HG03175 (cell line): Measurements from ENCODE around the gene CCDC154.
"Not testable (repeated sequence)": the region's sequence is repeated elsewhere in the genome, so short reads cannot be mapped to it uniquely, and the experiment has no call there.

Source experiments
- ATAC-seq: cut with Tn5 transposase; IDR thresholded peaks from one replicate; pipeline ENCODE4 v1.9.1; 2021; ENCODE audit warnings: mild to moderate bottlenecking, moderate library complexity; ENCODE audit not compliant: unreplicated experiment

The CCDC154 gene

DNA sequence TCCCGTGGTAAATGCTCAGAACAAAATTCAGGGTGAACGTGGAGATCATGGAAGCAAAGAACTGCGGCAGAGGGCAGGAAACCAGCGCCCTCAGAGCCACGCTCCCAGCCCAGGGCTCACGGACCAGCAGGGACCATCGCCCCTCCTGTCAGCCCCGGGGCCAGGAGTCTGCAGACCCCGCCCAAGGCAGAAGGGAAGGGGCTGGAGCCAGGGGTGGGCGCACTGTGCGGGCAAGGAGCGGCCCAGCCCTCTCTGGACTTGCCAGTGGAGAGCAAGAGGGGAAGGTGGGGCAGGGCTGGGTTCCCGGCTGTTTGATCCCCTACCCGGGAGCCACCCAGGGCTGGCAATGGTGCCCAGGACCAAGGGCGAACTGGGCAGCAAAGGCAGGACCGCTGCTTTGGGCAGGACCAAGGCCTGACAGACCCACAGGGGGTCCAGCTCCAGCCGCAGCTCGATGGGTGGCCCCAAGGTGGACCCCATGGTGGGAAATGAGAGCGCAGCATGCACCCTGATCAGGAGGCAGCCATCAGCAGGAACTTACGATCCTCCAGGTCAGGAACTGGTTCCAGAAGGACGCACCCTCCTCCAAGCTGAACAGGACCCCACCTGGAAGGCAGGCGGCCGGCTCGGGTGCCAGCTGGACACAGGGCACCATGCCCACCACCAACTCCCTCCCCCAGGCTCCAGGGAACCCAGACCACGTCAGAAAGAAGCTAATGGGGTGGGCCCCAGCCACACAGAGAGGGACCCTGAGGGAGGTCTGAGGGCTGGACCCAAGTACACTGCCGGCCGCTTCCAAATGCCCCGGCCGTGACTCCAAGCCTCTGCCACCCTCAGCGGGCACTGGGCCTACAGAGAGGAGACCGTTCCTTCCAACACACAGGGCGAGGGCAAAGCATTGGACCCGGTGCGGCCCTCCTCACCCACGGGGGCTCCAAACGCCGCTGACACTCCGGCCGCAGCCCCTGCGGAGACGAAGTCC is 11.1 kb upstream of the CCDC154 start:
- no peak for ATAC-seq

DNA sequence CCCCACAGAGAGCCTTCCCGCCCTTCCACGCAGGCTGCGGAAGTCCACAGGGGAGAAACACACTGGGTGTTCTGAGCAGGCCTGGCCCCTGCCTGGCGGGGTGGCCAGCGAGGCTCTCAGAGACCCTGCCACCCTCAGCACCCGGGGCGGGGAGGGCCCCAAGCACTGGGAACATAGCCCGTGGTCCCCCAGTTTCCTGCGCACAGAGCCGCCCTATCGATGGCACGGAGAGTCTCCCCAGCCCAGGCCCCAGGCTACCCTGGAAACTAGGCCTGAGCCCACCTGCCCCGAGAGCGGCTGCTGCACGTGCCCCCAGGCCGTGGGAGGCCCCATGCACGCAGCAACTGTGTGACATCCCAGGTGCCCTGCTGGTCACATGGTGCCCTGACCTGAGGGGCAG is 10.2 kb upstream of the CCDC154 start:
- no peak for ATAC-seq

DNA sequence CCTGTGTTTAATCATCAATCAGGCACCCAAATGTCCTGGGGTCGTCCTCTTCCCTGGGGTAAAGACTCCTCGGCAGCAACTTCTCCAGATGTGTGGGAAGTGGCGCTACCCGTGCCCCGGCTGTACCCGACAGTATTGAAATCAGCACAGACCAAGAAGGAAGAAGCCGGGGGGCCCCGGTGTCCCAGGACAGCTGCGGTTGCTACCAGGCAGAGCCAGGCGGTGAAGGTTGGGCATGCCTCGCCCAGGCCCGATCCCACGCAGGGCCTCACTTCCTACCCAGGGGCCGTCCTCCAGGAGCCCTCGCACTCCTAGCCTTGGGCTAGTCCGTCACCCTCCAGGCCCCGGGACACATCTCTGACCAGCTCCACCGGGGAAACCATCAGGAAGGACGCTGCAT is 9.0 kb upstream of the CCDC154 start:
- no peak for ATAC-seq

DNA sequence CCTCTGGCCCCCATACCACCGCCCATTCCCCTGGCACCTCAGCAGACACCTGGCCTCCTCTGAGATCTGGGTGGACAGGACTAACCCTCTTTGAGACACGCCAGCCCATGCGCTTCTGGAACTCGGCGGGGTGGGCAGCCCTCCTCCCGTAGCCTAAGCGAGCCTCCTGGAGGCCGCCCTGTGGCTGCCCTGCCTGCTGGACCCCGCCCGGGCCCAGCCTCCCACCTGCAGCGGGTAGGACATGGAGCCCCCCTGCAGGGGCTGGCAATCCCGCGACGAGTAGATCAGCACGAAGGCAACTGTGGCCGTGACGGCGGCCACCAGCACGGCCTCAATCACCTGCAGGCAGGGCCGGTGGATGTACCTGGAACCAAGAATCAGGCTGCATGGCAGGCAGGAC is 8.2 kb upstream of the CCDC154 start:
- no peak for ATAC-seq

DNA sequence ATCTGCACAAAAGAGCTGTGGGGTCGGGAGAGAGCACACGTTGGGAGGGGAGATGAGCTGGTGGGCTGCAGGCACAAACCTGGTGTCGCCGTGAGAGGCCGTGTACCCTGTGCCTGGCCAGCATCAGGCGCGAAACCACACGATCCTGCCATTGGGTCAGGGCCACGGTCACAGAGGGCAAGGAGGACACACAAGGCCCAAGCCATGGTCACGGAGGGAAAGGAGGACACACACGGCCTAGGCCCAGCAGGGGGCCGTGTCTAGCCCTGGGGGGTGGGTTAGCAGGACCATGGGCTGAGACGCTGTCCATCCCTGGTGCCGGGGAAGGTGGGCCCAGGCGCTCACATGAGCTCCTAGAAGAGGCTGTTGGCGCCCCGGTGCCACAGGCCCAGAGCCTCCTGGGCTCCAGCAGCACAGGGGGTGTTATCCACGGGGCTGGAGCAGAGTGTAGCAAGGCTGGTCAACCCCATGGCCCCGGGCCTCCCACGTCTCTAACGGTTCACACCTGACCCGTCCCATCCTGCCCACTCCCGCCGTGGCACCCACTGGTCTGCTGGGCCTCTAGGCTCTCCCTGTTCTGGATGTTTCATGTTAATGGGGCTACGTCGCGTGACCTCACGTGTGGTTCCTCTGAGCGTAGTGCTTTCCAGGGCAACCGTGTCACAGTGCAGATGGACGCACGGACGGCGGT is 7.5 kb upstream of the CCDC154 start:
- ATAC-seq, result no peak

DNA sequence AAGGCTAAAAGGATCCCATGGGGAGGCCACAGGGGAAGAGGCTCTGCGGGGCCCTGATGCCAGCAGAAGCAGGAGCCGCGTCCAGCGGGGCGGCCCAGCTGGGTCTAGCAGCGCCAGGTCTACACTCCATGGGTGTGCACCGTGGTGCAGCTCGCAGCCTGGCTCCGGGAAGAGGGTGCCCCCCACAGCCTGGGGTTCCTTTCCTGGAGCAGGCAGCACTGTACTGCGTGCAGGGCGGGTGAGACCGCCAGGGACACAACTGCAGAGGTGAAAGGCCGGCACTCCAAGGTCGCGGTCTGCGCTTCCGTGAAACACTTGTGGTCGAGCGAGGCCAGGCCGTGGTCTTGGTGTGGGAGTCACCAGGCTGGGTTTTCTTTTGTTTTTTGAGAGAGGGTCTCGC is 6.5 kb upstream of the CCDC154 start:
- no peak for ATAC-seq

DNA sequence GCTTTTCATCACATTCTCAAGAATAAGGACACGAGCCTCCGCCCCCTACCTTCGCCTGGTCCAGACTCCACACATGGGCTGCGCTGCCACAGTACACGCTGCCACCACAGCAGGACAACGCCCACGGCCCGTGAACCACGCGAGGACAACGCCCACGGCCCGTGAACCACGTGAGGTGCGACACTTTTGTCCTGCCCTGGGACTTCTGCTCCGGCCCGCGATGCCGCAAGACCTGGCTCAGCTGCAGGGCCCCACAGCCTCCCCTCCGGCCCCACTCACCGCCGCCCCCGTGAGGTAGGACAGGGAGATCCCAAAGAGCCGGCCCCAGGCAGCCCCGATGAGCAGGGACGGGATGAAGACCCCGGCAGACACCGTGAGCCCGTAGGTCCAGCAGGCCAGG is 5.9 kb upstream of the CCDC154 start:
- no peak for ATAC-seq

DNA sequence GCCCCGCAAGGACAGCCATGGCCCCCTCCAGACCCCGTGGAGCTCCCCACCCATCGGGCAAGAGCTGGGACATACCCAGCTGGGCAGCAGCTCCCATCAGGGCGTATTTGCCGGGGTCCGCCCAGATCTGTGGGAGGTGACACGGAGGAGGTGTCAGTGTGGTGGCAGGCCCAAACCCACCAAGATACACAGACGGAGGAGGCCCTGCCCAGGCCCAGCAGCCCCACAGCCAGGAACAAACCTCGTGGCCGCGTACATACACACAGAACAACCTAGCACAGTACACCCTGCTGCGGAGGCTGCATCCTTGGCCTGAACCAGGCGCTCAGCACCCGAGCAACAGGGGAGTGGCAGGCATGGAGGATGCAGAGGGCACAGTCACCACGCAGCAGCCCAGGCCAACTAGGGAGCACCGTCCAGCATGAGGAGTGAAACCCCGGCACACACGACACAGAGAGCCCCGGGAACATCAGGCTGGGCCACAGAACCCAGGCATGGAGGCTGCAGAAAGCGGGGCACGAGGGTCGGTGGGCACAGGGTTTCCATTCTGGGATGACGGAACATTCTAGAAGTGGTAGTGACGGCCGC is 4.9 kb upstream of the CCDC154 start:
- ATAC-seq, result no peak

DNA sequence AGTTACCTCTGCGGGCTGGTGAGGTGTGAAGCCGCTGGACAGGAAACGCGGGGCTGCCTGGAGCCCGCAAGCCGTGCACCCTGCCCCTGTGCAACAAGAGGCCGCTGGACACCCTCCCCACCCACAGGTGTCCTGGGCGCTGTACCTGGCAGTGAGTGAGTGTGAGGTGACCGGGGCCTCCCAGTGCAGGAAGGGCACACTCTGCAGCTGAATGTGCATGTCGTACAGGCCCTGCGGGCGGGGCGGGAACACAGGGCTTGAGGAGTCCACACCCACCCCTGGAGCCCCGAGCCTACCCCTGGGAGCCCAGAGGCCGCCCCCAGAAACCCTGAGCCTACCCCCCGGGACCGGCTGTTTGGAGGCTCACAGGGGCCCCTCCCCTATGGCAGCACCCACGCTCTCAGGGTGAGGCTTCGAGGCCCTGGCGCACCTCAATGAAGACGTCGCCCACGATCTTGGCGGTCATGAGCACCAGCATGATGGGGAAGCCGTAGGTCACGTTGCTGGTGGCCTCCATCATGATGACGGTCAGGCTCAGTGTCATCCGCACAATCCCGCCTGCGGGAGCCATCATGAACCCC is 4.3 kb upstream of the CCDC154 start:
- no peak for ATAC-seq

DNA sequence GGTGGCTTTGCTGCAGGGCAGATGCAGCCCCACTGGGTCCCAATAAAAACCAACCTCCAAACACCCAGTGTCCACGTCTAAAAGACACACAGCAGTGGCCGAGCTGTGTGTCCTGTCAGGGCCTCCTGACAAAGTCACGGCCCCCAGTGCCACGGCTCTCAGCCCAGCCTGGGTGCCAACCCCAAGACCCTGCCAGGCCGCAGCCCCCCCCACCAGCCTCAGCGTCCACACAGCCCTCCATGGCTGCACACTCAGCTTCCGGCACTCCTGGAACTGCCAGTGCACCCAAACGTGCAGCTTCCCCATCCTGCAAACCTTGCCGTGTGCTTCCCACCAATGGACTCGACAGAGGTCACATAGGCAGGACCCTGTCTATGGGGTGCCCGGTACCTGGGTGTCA is 3.6 kb upstream of the CCDC154 start:
- ATAC-seq, result no peak

DNA sequence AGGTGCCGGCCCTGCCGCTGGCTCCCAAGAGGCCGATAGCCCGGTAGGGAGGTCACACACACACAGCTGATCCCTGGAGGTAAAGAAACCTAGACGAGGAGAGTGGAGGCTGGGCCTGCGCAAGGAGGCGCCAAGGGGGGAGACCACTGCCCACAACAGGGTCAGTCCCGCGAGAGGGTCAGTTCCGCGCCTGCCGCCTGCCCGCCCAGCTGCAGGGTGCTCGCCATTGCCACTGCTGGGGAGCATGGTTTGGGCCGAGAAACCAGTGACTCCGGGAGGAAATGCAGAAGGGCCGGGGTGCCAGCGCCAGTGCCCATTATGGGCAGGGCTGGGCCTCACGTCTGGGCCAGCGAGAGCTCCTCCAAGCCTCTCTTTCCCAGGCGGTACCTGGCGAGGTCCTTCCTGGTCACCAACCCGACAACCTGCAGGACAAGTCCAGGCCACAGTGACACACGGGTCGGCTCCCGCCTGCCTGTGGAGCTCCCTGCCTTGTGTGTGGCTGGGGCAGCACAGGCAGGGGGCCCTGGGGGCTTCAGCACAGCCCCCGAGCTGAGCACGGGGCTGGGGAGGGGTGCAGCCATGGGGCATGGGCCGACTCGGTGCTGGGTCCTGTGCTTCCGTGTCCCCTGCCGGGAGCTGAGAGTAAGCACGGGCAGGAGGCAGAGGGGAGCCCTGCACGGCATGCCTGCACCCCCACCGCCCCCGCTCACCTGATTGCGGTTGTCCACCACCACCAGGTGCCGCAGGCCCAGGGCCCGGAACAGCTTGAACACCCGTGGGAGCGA is 2.1 kb upstream of the CCDC154 start:
- no peak for ATAC-seq

DNA sequence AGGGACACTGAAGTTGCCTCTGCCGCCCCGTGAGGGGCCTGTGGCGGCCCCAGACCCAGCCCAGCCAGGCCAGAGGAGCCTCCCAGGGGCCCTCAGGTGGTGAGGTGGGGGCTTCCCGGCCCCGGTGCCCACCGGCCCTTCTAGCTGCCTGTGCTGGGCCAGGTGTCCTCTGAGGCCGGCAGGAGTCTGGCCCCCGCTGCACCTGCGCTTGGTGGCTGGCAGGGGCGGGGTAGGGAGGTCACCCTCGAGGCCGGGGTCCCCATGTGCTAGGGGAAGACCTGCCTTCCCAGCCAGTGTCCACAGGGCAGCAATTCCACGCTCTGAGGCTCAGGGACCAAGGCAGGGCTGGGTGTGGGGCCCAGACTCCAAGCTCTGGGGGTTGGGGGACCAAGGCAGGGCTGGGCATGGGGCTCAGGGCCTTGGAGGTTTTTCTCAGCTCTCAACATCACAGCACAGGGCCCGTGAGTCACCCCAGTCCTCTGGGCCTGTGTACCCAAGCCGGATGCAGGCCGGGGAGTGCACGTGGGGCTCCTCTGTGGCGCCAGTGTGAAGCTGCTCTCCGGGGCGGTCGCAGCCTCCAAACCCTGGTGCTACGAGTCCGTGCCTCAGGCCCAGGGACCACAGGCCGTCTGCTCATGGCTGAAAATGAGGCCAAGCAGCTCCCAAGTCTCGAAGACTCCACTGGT is 1.3 kb upstream of the CCDC154 start:
- ATAC-seq, result no peak

DNA sequence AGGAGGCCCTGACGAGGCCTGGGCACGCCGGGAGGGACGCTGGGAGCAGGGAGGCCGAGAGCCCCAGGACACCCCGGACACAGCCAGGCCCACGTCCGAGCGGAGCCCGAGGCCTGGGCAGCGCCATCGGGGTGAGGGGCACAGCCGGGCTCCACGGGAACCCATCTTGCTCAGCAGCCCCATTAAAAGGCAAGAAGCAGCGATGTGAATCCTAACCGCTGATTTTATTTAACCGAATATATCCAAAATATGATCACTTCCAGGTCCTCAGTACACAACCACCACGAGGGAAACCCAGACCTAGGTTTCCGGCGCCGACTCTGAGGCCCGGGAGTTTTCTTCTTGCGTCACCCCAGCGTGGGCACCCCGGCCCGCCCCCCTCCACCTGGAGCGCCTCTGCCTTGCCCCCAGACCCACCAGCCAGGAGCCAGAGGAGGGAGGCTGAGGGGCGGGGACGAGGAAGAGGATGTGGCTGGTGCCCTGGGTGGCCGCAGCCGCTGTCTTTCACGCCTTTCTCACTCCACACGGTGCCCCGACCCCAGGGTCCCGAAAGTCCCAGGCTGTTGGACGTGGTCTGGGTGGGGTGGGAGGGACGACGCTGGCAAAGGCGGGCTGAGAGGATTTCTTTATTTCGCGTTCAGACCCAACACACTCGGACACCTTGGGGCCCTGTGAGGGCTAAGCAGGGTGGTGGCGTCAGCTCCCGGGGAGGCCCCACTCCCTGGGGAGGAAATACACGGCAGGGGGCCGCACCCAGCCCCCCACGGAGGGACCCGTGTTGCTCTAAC is 568 bp upstream of the CCDC154 start:
- ATAC-seq, result no peak

DNA sequence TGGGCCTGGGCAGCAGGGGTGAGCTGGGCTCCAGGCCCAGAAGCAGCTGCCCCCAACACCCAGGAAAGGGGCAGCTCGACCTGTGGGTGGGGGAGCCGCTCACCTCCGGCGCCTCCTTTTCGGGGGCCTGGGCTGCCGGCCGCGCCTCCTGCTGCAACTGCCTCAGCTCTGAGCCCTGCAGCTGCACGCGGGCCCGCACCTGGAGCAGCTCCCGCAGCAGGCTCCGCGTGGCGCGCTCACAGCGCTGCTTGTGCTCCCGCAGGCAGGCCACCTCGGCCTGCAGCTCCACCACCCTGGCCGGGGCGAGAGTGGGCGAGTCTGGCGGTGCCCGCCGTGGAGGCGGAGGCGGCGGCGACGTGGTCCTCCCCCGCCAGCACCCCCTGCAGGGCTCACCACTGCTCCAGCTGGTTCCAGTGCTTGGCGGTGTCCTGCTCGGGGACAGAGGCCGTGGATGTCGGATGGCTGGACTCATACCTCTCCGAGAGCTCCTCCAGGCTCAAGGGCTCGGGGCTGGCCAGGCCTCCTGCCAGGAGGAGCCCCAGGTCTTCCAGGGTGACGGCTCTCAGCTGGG is 868 bp downstream of the CCDC154 start:
- no peak for ATAC-seq

DNA sequence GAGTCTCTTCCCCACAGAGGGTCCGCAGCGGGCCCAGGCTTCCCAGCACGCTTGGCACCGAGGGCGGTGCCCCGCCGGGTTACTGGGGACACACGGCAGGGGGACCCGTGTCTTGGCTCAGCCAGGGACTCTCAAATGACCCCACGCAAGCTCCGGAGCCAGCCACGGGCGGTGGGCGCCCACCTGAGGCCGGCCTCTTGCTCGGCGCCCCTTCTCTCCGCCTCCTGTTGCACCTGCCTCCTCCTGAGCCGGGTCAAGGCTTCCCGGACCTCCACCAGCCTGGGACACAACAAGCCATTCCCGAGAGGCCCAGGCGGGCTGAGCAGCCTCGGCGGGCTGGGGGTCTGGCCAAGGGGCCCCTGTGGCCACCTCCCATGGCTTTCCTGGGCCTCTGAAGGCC is 1.7 kb downstream of the CCDC154 start:
- ATAC-seq, result no peak

DNA sequence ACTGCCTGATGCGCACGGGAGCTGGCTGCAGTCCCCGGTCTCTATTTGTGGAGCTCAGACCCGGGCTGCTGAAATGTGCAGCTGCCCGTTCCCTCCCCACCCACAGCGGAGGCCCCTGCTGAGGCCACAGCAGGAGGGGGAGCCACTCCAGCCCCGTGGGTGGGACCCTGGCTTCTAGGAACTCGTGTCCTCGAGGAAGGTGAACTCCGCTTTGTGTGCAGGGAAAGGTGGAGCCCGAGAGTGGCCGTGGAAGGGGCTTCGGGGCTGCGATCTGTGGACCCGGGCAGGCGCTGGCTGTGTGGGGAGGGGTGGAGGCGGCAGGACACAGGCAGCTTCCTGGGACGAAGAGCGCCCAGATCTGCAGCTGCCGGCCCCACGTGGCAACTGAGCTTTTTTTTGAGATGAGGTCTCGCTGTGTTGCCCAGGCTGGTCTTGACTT is 2.9 kb downstream of the CCDC154 start:
- ATAC-seq, result no peak

DNA sequence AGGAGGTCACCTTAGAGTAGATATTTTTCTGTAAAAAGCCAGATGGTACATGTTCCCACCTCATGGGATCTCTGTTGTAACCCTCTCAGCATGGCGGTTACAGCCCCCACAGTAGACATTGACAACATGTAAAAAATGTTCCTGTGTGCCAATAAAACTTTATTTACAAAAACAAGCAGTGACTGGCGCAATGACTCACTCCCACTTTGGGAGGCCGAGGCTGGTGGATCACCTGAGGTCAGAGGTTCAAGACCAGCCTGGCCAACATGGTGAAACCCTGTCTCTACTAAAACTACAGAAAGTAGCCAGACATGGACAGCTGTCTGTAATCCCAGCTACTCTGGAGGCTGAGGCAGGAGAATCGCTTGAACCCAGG is 4.7 kb downstream of the CCDC154 start:
- not testable (repeated sequence) for ATAC-seq

DNA sequence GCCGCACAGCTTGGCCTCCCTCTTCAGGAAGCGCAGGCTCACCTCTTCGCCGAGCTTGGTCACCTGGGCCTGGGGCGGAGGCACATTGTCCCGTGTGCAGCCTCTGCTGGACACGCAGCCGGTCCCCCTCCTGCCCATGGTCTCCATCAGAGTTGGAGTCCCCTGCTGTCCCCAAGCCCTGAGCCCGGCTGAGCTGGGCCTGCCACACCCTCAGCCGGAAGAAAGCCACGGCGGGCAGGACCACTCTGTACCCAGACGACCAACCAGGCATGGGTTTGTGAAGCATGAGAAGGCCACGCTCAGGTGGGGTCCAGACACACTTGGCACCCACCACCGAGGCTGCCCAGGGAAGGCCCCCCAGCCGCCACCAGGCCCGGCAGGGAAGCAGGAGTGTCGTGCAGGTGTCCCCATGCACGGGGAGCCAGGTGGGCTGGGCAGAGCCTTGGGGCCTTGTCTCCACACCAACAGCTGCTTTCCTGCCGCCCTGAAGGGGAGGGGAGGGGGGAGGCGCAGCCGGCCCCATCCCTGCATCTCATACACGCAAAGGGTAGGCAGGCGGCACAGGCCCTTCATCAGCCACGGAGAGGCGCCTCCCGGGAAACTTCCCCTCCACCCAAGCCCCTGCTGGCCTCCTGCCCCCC is 5.2 kb downstream of the CCDC154 start:
- no peak for ATAC-seq
